ENCODE data around the gene RHBDF2. TPM values are rescaled to one million over a fixed set of nuclear protein-coding genes. Genes with fewer than 3 reads are reported as not detected.

RHBDF2 gene
- total RNA-seq, 6 experiments from 2014 or later, result 7.1 to 18.6 (median 11.0) TPM

GRCh38 chr17:76461765-76462555, 39.3 kb downstream of the RHBDF2 start:
- 62% methylated on average over 6 of the region's 11 CpGs for WGBS (ENCODE audit: insufficient coverage, low coverage, low lambda C conversion rate, missing lambda C conversion rate)
- Histone ChIP-seq H3K27ac (no peak overlapping the region), H3K4me3 (no peak overlapping the region), H3K27me3 (no peaks in the 10 kb centered on the region), H3K4me1 (no peaks in the 10 kb centered on the region), H3K9me3 (no peaks in the 10 kb centered on the region), H3K36me3 (no peaks in the 10 kb centered on the region)
- TF ChIP-seq POLR2A (IDR thresholded peaks at IDR 0.05), result no peak
- no peak for TF ChIP-seq CTCF (IDR thresholded peaks at IDR 0.05)
- intact Hi-C loops (cut with DNase I), result no loop called here
- no peak for ATAC-seq
- DNase-seq, result no peak

GRCh38 chr17:76459674-76460073, 41.5 kb downstream of the RHBDF2 start:
- no peak for ATAC-seq
- no peak overlapping the region for H3K4me3 ChIP-seq
- WGBS (ENCODE audit: insufficient coverage, low coverage, low lambda C conversion rate, missing lambda C conversion rate), result 52% methylated on average over 3 of the region's 4 CpGs
- TF ChIP-seq CTCF (IDR thresholded peaks at IDR 0.05) (no peak), POLR2A (IDR thresholded peaks at IDR 0.05) (no peak)
- H3K9me3 ChIP-seq, result no peaks in the 10 kb centered on the region
- no peak overlapping the region for H3K27ac ChIP-seq
- no peaks in the 10 kb centered on the region for H3K4me1 ChIP-seq
- no peaks in the 10 kb centered on the region for H3K27me3 ChIP-seq
- no peak for DNase-seq
- no peaks in the 10 kb centered on the region for H3K36me3 ChIP-seq
- intact Hi-C loops (cut with DNase I), result no loop called here

- peak in 1 of 3 donors; percentile 75 for DNase-seq
- ATAC-seq, result peak; percentile 57 to 78 (median 70)
- no peak overlapping the region for H3K27ac ChIP-seq
- no peaks in the 10 kb centered on the region for H3K4me1 ChIP-seq
- H3K9me3 ChIP-seq, result no peaks in the 10 kb centered on the region
- no peaks in the 10 kb centered on the region for H3K27me3 ChIP-seq
- WGBS (ENCODE audit: insufficient coverage, low coverage, low lambda C conversion rate, missing lambda C conversion rate), result 44% methylated on average over 3 of the region's 9 CpGs
- TF ChIP-seq POLR2A (IDR thresholded peaks at IDR 0.05), result no peak
- peak in 2 of 4 donors; percentile 24 to 39 for TF ChIP-seq CTCF (IDR thresholded peaks at IDR 0.05)
- no peaks in the 10 kb centered on the region for H3K36me3 ChIP-seq
- intact Hi-C loops (cut with DNase I), result no loop called here
- H3K4me3 ChIP-seq, result no peak overlapping the region
Measured at GRCh38 chr17:76458580-76459490, 42.4 kb downstream of the RHBDF2 start.

- peaks cover 0 to 14% (median 3%) of the 10 kb centered on the region in 4 donors for H3K4me1 ChIP-seq
- WGBS (ENCODE audit: insufficient coverage, low coverage, low lambda C conversion rate, missing lambda C conversion rate), result 21% methylated on average over 6 of the region's 6 CpGs
- no peak overlapping the region for H3K27ac ChIP-seq
- H3K27me3 ChIP-seq, result no peaks in the 10 kb centered on the region
- ATAC-seq (no peak), DNase-seq (no peak)
- H3K4me3 ChIP-seq, result peak overlapping the region in 1 of 3 donors; percentile 96
- no peak for TF ChIP-seq CTCF (IDR thresholded peaks at IDR 0.05)
- TF ChIP-seq POLR2A (IDR thresholded peaks at IDR 0.05), result no peak
- no peaks in the 10 kb centered on the region for H3K9me3 ChIP-seq
- intact Hi-C loops (cut with DNase I), result no loop called here
- no peaks in the 10 kb centered on the region for H3K36me3 ChIP-seq
Measured at GRCh38 chr17:76453431-76453743, 47.8 kb downstream of the RHBDF2 start.
